ENCODE data around the gene NOL4.
"Not testable (repeated sequence)": the region's sequence is repeated elsewhere in the genome, so short reads cannot be mapped to it uniquely, and the experiment has no call there.

NOL4 gene, protein sequence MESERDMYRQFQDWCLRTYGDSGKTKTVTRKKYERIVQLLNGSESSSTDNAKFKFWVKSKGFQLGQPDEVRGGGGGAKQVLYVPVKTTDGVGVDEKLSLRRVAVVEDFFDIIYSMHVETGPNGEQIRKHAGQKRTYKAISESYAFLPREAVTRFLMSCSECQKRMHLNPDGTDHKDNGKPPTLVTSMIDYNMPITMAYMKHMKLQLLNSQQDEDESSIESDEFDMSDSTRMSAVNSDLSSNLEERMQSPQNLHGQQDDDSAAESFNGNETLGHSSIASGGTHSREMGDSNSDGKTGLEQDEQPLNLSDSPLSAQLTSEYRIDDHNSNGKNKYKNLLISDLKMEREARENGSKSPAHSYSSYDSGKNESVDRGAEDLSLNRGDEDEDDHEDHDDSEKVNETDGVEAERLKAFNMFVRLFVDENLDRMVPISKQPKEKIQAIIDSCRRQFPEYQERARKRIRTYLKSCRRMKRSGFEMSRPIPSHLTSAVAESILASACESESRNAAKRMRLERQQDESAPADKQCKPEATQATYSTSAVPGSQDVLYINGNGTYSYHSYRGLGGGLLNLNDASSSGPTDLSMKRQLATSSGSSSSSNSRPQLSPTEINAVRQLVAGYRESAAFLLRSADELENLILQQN

DNA sequence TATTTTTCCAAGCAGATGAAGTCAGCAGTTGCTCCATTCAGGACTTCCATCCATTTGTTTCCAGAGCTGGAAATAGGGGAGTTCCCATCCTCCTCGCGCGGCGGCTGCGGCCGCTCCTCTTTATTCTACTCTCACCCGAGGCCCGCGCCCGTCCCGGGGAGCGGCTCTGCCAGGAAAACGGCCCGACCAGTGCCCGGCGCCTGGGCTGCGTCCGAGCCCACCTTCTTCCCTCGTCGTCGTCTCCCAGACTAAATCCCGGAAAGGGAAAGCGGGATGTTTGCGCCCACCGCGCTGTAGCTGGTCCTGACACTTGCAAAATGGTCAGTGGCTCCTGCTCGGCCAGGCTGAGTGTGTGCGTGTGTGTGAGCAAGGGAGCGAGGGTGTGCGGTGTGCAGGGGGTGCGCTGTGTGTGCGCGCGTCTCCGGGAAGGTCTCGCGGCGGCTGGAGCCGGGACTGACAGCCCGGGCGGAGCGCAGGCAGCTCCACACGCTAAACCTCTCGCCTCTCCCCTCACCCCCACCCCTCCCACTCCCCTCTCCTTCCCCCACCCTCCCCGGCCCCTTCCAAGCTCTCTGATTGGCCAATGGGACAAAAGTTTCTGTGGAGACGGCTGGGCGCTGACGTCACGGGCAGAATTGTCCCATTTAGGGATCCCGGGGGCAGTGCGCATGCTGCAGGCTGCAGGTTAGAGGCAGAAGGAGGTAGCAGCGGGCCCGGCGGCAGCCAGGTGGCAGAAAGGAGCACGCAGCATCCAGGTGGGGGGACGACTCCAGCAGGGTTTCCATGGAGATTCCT, at the start of gene NOL4:
TSS of gene NOL4 (minus strand) at position 491 of the 795 bp plus-strand sequence. CDS start 1,660 bp downstream, outside the sequence.
- DNase-seq = no peak

DNA sequence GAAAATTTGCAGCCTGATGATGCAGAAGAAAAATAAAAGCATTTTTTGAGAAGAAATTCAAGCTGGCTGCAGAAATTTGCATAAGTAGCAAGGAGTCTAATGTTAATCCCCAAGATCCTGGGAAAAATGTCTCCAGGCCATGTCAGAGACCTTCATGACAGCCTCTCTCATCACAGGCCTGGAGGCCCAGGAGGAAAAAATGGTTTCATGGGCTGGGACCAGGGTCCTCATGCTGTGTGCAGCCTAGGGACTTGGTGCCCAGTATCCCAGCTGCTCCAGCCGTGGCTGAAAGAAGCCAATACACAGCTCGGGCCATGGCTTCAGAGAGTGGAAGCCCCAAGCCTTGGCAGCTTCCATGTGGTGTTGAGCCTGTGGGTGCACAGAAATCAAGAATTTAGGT, 41.3 kb upstream of the NOL4 start:
- not testable (repeated sequence) for DNase-seq

- no peak for DNase-seq
Measured at GRCh38 chr18:34261865-34262780, 37.4 kb upstream of the NOL4 start.

DNA sequence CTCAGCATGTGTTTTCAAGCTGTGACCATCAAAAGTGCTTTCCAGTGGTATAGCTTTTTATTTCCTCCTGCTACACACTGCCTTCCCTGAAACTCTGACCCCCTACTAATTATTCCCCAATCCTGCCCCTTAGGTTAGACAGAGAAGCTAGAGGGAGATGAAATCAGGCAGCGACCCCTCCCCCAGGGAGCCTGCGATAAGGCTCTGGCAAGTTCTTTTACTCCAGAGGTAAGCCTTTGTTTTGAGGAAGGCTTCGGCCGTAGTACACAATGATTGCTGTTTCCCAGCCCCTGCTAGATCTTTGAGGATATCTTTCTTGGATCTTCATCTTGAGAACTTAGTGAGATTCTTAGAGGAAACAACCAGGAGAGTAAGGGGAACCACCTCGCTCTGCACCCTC, 33.5 kb upstream of the NOL4 start:
- no peak for DNase-seq

GRCh38 chr18:34251919-34252318, 27.2 kb upstream of the NOL4 start:
- no peak for DNase-seq

DNA sequence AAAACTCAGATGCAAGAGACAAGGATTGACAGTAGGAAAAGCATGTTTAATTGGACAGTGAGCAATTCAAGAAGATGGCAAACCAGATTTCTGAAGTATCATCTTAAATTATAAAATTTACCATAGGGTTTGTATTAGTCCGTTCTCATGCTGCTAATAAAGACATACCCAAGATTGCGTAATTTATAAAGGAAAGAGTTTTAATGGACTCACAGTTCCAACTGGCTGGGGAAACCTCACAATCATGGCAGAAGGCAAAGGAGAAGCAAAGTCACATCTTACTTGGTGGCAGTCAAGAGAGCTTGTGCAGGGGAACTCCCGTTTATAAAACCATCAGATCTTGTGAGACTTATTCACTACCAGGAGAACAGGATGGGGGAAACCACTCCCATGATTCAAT, 24.0 kb upstream of the NOL4 start:
- no peak for DNase-seq

DNA sequence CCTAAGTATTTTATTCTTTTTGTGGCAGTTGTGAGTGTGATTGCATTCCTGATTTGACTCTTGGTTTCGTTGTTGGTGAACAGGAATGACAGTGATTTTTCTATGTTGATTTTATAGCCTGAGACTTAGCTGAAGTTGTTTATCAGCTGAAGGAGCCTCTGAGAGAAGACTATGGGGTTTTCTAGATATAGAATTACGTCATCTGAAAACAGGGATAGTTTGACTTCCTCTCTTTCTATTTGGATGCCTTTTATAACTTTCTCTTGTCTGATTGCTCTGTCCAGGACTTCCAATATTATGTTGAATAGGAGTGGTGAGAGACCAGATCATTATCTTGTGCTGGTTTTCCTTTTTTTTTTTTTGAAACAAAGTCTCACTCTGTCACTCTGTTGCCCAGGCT, 18.0 kb upstream of the NOL4 start:
- no peak for DNase-seq

DNA sequence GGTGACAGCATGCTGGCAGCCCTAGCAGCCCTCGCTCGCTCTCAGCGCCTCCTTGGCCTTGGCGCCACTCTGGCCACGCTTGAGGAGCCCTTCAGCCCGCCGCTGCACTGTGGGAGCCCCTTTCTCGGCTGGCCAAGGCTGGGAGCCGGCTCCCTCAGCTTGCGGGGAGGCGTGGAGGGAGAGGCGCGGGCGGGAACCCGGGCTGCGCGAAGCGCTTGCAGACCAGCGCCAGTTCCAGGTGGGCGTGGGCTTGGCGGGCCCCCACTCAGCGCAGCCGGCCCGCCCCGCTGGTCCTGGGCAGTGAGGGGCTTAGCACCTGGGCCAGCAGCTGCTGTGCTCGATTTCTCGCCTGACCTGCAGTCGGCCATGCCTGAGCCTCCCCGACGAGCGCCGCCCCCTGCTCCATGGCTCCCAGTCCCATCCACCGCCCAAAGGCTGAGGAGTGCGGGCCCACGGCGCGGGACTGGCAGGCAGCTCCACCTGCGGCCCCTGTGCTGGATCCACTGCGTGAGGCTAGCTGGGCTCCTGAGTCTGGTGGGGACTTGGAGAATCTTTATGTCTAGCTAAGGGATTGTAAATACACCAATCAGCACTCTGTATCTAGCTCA, 9.2 kb upstream of the NOL4 start:
- not testable (repeated sequence) for DNase-seq

- DNase-seq = no peak
Measured at GRCh38 chr18:34225218-34225553, 473 bp upstream of the NOL4 start.

- DNase-seq = no peak
Measured at GRCh38 chr18:34223893-34224422, 755 bp downstream of the NOL4 start.

GRCh38 chr18:34223164-34223892, 1.4 kb downstream of the NOL4 start:
- DNase-seq = no peak

DNA sequence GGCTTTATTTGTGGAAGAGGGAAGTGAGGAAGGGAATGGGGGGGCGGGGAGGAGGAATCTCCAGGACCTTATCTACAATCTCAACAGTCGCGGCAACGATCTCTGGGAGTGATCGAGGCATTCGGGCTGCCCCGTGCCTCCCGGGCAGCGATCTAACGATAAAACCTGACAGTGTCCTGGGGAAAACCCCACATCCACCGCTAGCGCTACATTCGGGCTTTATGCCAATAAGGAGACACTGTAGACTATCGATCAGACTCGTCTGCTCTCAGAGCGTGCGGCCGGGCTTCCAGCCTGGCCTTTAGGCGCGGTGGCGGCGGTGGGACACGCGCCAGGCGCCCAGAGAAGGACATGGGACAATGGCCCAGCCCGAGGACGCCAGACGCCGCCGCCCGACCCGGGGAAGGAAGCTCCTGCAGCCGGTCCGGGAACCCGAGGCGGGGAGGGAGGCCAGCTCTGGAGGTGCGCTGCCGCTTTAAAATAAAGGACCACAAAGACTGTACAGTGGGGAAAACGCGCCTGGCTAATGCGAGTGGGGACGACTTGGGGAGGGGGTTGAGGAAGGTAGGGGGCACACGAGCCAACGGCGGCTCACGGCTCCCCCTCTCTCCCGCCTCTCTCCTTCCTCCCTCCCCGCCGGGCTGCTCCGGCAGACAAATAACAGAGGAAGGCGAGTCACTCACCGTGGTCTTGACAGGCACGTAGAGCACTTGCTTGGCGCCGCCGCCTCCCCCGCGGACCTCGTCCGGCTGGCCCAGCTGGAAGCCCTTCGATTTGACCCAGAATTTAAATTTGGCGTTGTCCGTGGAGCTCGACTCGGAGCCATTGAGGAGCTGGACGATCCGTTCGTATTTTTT, 2.2 kb downstream of the NOL4 start:
- DNase-seq = no peak

GRCh38 chr18:34221971-34222306, 2.8 kb downstream of the NOL4 start:
- no peak for DNase-seq

DNA sequence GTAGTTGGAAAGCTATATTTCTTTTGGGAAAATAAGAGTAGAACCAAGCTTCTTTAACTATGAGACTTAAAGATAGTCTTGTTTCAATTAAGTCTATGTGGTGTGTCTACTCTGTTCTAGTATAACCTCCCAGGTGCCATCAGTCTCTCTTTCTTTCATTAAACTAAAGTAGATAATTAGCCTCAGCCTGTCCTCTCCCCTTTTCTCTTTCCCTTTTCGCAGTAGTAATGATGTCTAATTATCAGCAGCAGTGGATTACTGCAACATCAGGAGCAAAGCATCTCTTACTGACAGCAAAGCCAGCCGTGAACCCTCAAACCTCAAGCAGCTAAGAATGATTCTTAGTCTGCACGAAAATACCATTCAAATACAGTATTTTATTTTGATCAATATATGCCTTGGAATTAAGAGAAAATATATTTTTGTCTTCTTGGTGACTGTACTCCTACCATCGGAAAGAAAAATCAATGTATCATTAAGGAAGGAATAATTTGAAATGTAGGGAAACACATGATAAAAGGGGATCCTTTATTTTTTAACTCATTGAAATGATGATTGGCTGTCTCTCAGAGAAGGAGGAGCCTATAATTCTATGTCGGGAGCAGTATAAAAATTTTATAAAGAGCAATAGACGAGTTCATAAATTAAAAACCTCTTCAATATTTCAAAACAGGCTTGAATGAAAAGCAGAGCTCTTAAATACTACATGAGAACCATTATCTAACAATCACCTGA, 4.5 kb downstream of the NOL4 start:
- no peak for DNase-seq

DNA sequence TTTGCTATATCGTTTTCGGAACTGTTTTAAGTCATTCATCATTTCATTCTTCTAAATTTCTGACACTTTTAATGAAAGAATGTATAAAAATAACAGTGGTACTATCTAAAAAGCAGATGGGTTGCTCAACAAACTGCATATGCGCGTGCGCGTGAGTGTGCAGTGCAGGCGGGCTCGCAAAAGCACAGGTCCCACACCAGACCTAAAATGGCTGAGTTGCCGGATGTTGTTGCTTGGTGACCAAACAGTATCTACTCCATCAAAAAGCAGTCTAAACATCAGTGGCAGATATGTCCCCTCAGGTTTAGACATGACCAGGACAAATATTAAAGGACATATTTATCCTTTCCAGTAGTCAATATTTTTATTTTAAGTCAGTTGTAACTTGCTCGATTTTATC, 5.1 kb downstream of the NOL4 start:
- DNase-seq = no peak

DNA sequence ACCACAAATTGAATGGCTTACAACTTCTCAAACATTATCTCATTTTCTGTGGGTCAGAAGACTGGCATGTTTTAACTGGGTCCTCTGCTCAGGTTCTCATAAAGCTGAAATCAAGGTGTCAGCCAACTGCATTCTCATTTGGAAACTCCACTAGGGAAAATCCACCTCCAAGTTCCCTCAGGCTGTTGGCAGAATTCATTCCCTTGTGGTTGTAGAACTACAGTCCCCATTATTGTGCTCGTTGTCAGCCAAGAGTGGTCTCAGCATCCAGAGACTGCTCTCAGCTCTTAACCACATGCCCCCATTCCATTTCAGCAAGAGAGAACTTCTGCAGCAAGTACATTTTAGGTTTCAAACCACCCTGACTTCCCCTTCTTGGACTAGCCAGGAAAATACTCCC, 12.2 kb downstream of the NOL4 start:
- no peak for DNase-seq

DNA sequence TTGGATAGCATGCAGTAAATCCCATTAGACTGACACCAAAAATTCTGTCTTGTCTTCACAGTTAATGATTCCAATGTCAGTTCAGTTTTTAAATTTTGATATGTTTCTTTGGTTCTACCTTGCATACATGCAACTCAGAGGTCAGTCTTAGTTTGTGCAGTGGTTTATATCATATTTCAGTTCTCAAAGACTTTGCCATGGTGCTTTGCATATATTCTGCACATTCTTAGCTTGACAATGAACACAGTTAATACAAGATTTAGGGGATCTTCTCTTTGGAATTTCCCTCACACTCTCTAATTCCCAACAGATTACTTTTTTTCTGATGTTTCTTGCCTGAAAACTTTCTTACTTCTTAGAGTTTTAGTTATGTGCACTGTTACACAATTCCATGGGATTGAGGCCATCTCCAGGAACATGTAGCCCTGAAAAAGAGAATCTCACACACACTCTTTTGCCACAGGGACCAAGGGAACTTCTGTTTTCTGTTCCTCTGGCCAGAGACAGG, 17.3 kb downstream of the NOL4 start:
- no peak for DNase-seq

DNA sequence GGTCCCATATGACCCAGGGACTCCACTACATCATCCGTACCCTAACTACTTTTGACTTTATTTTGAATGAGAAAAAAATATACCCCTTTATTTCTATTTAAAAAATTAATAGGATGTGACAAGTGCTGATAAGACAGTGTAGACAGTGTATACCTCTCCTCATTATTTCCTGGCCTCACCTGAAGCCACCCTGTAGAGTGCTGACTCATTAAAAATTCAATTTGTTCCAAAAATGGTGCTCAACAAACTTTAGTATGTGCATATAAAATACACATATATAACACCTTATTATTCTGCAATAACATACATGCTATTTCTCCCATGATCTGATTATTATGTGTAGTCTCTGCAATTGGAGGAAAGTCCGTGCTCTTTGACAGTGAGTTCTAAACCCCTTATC, 20.8 kb downstream of the NOL4 start:
- no peak for DNase-seq

DNA sequence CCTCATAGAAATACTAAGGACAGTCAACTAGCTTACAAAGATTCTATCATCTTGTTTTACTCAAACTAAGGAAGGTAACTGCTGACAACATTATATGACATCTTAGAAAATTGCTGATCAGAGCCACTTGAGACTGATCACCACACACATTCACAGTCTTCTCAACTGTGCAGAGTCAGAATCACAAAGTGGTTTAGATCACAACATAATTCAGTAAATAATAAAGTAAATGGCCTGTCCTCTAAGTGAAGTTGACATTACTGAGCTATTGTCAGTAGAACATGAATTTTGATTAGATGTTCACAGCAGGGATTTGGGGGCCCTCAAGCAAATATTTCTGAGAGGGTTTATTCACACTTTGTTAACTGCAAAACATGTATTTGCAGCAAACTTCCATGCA, 28.5 kb downstream of the NOL4 start:
- no peak for DNase-seq

Measured in CD4-positive, alpha-beta T cell treated with Interleukin-17A for 4 hours (primary cell).